GM19043 (cell line): ENCODE results near the gene CPSF4.

Source experiments
- ATAC-seq: cut with Tn5 transposase; IDR thresholded peaks from one replicate; pipeline ENCODE4 v1.9.1; 2021; ENCODE audit warnings: low read depth; ENCODE audit not compliant: unreplicated experiment

Gene CPSF4

GRCh38 chr7:99446096-99446495 is 7.4 kb downstream of the CPSF4 start:
- no peak for ATAC-seq

GRCh38 chr7:99447943-99448342 is 9.2 kb downstream of the CPSF4 start:
- ATAC-seq, result no peak

- no peak for ATAC-seq
Measured at GRCh38 chr7:99448855-99449254, 10.1 kb downstream of the CPSF4 start.

- ATAC-seq, result no peak
Measured at GRCh38 chr7:99449326-99449725, 10.6 kb downstream of the CPSF4 start.

GRCh38 chr7:99451936-99452335 is 13.2 kb downstream of the CPSF4 start:
- ATAC-seq, result no peak

- ATAC-seq, result no peak
Measured at GRCh38 chr7:99452541-99452940, 13.8 kb downstream of the CPSF4 start.

GRCh38 chr7:99453105-99453504 is 14.4 kb downstream of the CPSF4 start:
- ATAC-seq, result no peak

- ATAC-seq, result no peak
Measured at GRCh38 chr7:99455874-99456273, 17.1 kb downstream of the CPSF4 start.

GRCh38 chr7:99456288-99456687 is 17.5 kb downstream of the CPSF4 start:
- no peak for ATAC-seq

- no peak for ATAC-seq
Measured at GRCh38 chr7:99457050-99457649, 18.4 kb downstream of the CPSF4 start.

- ATAC-seq, result no peak
Measured at GRCh38 chr7:99457650-99458493, 19.1 kb downstream of the CPSF4 start.

GRCh38 chr7:99459087-99459486 is 20.3 kb downstream of the CPSF4 start:
- no peak for ATAC-seq

- ATAC-seq, result no peak
Measured at GRCh38 chr7:99460651-99461050, 21.9 kb downstream of the CPSF4 start.

GRCh38 chr7:99461221-99461620 is 22.5 kb downstream of the CPSF4 start:
- ATAC-seq, result no peak

GRCh38 chr7:99465421-99465768 is 26.7 kb downstream of the CPSF4 start:
- ATAC-seq, result no peak

GRCh38 chr7:99468336-99468918 is 29.7 kb downstream of the CPSF4 start:
- no peak for ATAC-seq

- no peak for ATAC-seq
Measured at GRCh38 chr7:99469381-99470065, 30.8 kb downstream of the CPSF4 start.

- ATAC-seq, result peak; percentile 92
Measured at GRCh38 chr7:99472561-99473314, 34.0 kb downstream of the CPSF4 start, which contains the start of gene ZNF789. Gene ZNF789, plus strand, starts transcription at chr7:99472890. Its CDS starts 3,567 bp downstream, at chr7:99476457.

GRCh38 chr7:99473315-99473596 is 34.5 kb downstream of the CPSF4 start:
- ATAC-seq, result no peak

GRCh38 chr7:99476107-99476506 is 37.4 kb downstream of the CPSF4 start:
- no peak for ATAC-seq
